Upper lobe of left lung (tissue), 6 donors: ENCODE data around the gene ACVR2B. TPM values are rescaled to one million over a fixed set of nuclear protein-coding genes. Genes with fewer than 3 reads are reported as not detected.

ENCODE experiments used
- ATAC-seq, 2 donors: fragments of 200-7000 bp; cut with Tn5 transposase; one replicate each; pipeline ENCODE4 v1.9.1; 2022; ENCODE audit warnings: mild to moderate bottlenecking in 2 of 2, moderate library complexity in 2 of 2; ENCODE audit not compliant: low FRiP score in 2 of 2
- DNase-seq, 2 donors: peaks; one replicate each; pipeline ENCODE4 v3.0.0-alpha.2; 2019 to 2020
- H3K27ac ChIP-seq, 4 donors: fragments of 200-600 bp; sonication (generic); one replicate each; pipeline ENCODE4 v1.5.1; 2016 to 2019
- H3K27me3 ChIP-seq, 4 donors: fragments of 200-600 bp; sonication (generic); one replicate each; pipeline ENCODE4 v1.5.1; 2017 to 2019
- H3K36me3 ChIP-seq, 4 donors: fragments of 200-600 bp; sonication (generic); one replicate each; pipeline ENCODE4 v1.5.1; 2016 to 2019
- H3K4me1 ChIP-seq, 4 donors: fragments of 200-600 bp; sonication (generic); one replicate each; pipeline ENCODE4 v1.5.1; 2018 to 2019
- H3K4me3 ChIP-seq, 4 donors: fragments of 200-600 bp; sonication (generic); one replicate each; pipeline ENCODE4 v1.5.1; 2017 to 2019; ENCODE audit warnings: mild to moderate bottlenecking in 2 of 4, moderate library complexity in 1 of 4
- H3K9me3 ChIP-seq, 4 donors: fragments of 200-600 bp; sonication (generic); one replicate each; pipeline ENCODE4 v1.5.1; 2018 to 2019
- CTCF ChIP-seq, 6 experiments: fragments of 450-650 bp in 4 of 6; fragments of 200-600 bp in 2 of 6; sonication (generic) in 2 of 6; IDR thresholded peaks; one replicate each; pipeline ENCODE4 v1.5.1; 2016 to 2019; ENCODE audit warnings: antibody characterized with exemption in 6 of 6
- EP300 ChIP-seq, 4 donors: sonication (generic); formaldehyde crosslinking; IDR thresholded peaks; one replicate each; pipeline ENCODE4 v1.5.1; 2017; ENCODE audit warnings: antibody characterized with exemption in 4 of 4, control low read depth in 2 of 4
- POLR2A ChIP-seq, 4 donors: fragments of 450-650 bp; IDR thresholded peaks; one replicate each; pipeline ENCODE4 v1.5.1; 2016 to 2017; ENCODE audit warnings: antibody characterized with exemption in 4 of 4, mild to moderate bottlenecking in 2 of 4
- POLR2AphosphoS5 ChIP-seq, 2 donors: sonication (generic); formaldehyde crosslinking; IDR thresholded peaks; one replicate each; pipeline ENCODE4 v1.5.1; 2017; ENCODE audit warnings: antibody characterized with exemption in 2 of 2
- WGBS, 2 donors: methylation state at CpG; one replicate each; pipeline ENCODE4 v1.1.5; 2017 to 2018; 5-methylcytosine and 5-hydroxymethylcytosine counted together
- total RNA-seq, 6 donors: library from RNA; depleted of rRNA in 4 of 6; stranded (reverse); fragments of >200 nt in 4 of 6; gene quantifications; one replicate each; pipeline versions ENCODE4 v1.1.0 to v1.2.1, GENCODE V29; 2016 to 2021
- donor health status: DM: no; HTN: no; CAD: no; lungs with moderate emphysema.
- donor health status: DM: no; HTN: yes; CAD: no; lungs with severe emphysema.

The ACVR2B gene
- total RNA-seq, 6 donors from 2014 or later = 4.1 to 9.4 (median 8.0) TPM

GRCh38 chr3:38493031-38493430 lies 39.3 kb downstream of the ACVR2B start:
- no peak for ATAC-seq
- no peak for DNase-seq
- no peak overlapping the region for H3K4me3 ChIP-seq

GRCh38 chr3:38496131-38496910 lies 42.6 kb downstream of the ACVR2B start, which contains the start of gene EXOG:
Gene EXOG (plus strand): TSS chr3:38496340. CDS start chr3:38496368, 28 bp downstream.
- ATAC-seq (peak; percentile 95 to 99), DNase-seq (peak; percentile 91 to 98)
- TF ChIP-seq POLR2A (IDR thresholded peaks at IDR 0.05) = peak in 1 of 4 donors; percentile 51
- peak in 1 of 2 donors; percentile 59 for TF ChIP-seq POLR2AphosphoS5 (IDR thresholded peaks at IDR 0.05)
- TF ChIP-seq EP300 (IDR thresholded peaks at IDR 0.05) = no peak
- TF ChIP-seq CTCF (IDR thresholded peaks at IDR 0.05) = peak; percentile 52 to 93 (median 84)
- Histone ChIP-seq H3K4me1 (peaks cover 0 to 8% (median 6%) of the 10 kb centered on the region in 4 donors), H3K36me3 (peaks cover 0 to 2% (median 0%) of the 10 kb centered on the region in 4 donors), H3K27ac (peak within 1 kb of the TSS; percentile 61 to 86 (median 82)), H3K27me3 (no peaks in the 10 kb centered on the region), H3K9me3 (no peaks in the 10 kb centered on the region), H3K4me3 (peak within 1 kb of the TSS; percentile 63 to 71 (median 68))
- whole genome bisulfite sequencing, 2 donors = 2% methylated on average over 14 to 46 of the region's 53 CpGs

More at GRCh38 chr3:38493031-38493430, 39.3 kb downstream of the ACVR2B start:
- no peaks in the 10 kb centered on the region for H3K27me3 ChIP-seq
- WGBS, 2 donors = 60 to 70% methylated on average over 4 of the region's 4 CpGs
- H3K4me1 ChIP-seq = peaks cover 0 to 8% (median 6%) of the 10 kb centered on the region in 4 donors
- TF ChIP-seq POLR2A (IDR thresholded peaks at IDR 0.05) (no peak), CTCF (IDR thresholded peaks at IDR 0.05) (no peak), EP300 (IDR thresholded peaks at IDR 0.05) (no peak), POLR2AphosphoS5 (IDR thresholded peaks at IDR 0.05) (no peak)
- no peaks in the 10 kb centered on the region for H3K36me3 ChIP-seq
- H3K9me3 ChIP-seq = no peaks in the 10 kb centered on the region
- no peak overlapping the region for H3K27ac ChIP-seq

GRCh38 chr3:38497031-38497430 lies 43.3 kb downstream of the ACVR2B start:
- TF ChIP-seq EP300 (IDR thresholded peaks at IDR 0.05) (no peak), CTCF (IDR thresholded peaks at IDR 0.05) (no peak), POLR2AphosphoS5 (IDR thresholded peaks at IDR 0.05) (no peak), POLR2A (IDR thresholded peaks at IDR 0.05) (no peak)
- Histone ChIP-seq H3K9me3 (no peaks in the 10 kb centered on the region), H3K4me3 (peak overlapping the region in 3 of 4 donors; percentile 63 to 71 (median 64)), H3K36me3 (peaks cover 0 to 8% (median 5%) of the 10 kb centered on the region in 4 donors), H3K4me1 (peaks cover 0 to 8% (median 6%) of the 10 kb centered on the region in 4 donors), H3K27ac (no peak overlapping the region), H3K27me3 (no peaks in the 10 kb centered on the region)
- ATAC-seq (no peak), DNase-seq (no peak)
- WGBS, 2 donors = 60 to 65% methylated on average over 4 of the region's 4 CpGs

- peaks cover 3 to 39% (median 15%) of the 10 kb centered on the region in 4 donors for H3K36me3 ChIP-seq
- WGBS, 2 donors = 48% methylated on average over 2 of the region's 2 CpGs
- H3K27ac ChIP-seq = peak overlapping the region in 3 of 4 donors; percentile 12 to 28 (median 27)
- no peak overlapping the region for H3K4me3 ChIP-seq
- H3K9me3 ChIP-seq = no peaks in the 10 kb centered on the region
- peaks cover 0 to 8% (median 6%) of the 10 kb centered on the region in 4 donors for H3K4me1 ChIP-seq
- no peak for ATAC-seq
- TF ChIP-seq EP300 (IDR thresholded peaks at IDR 0.05) (no peak), POLR2A (IDR thresholded peaks at IDR 0.05) (no peak), CTCF (IDR thresholded peaks at IDR 0.05) (no peak), POLR2AphosphoS5 (IDR thresholded peaks at IDR 0.05) (no peak)
- DNase-seq = no peak
- H3K27me3 ChIP-seq = no peaks in the 10 kb centered on the region
These were observed 47.2 kb downstream of the ACVR2B start for GRCh38 chr3:38500688-38501417.
